Mesothelial cell of epicardium (in vitro differentiated cells): Measurements from ENCODE around the gene ASB15. TPM values are rescaled to one million over a fixed set of nuclear protein-coding genes. Genes with fewer than 3 reads are reported as not detected.

Experiments used
- DNase-seq, 2 experiments: peaks; one replicate each; pipeline ENCODE4 v3.0.0; 2021; ENCODE audit warnings: low spot score in 2 of 2; ENCODE audit not compliant: unreplicated experiment in 2 of 2
- H3K27ac Mint-ChIP-seq: 2 replicates; pipeline ENCODE4 v1.8.0; 2021; ENCODE audit warnings: mixed read lengths
- H3K27me3 Mint-ChIP-seq: 2 replicates; pipeline ENCODE4 v1.8.0; 2021; ENCODE audit warnings: low read depth, mixed read lengths
- H3K36me3 Mint-ChIP-seq: 2 replicates; pipeline ENCODE4 v1.8.0; 2021; ENCODE audit warnings: mixed read lengths
- H3K4me1 Mint-ChIP-seq: 2 replicates; pipeline ENCODE4 v1.8.0; 2021; ENCODE audit warnings: mixed read lengths
- H3K4me3 Mint-ChIP-seq: 2 replicates; pipeline ENCODE4 v1.8.0; 2021; ENCODE audit warnings: mild to moderate bottlenecking, moderate library complexity, mixed read lengths
- H3K9me3 Mint-ChIP-seq: 2 replicates; pipeline ENCODE4 v1.8.0; 2021; ENCODE audit warnings: mixed read lengths
- CTCF ChIP-seq: fragments of 200-600 bp; sonication (generic); IDR thresholded peaks from one replicate; pipeline ENCODE4 v1.5.0; 2021; ENCODE audit warnings: antibody characterized with exemption; ENCODE audit not compliant: unreplicated experiment
- total RNA-seq: library from RNA; stranded (reverse); gene quantifications from 3 replicates; pipeline ENCODE4 v1.2.1, GENCODE V29; 2021

ASB15 gene
- total RNA-seq, 1 donor from 2014 or later: not detected

- H3K4me3 Mint-ChIP-seq: peak overlapping the region; percentile 37
Measured at GRCh38 chr7:123643495-123644441, 42.1 kb downstream of the ASB15 start.

DNA sequence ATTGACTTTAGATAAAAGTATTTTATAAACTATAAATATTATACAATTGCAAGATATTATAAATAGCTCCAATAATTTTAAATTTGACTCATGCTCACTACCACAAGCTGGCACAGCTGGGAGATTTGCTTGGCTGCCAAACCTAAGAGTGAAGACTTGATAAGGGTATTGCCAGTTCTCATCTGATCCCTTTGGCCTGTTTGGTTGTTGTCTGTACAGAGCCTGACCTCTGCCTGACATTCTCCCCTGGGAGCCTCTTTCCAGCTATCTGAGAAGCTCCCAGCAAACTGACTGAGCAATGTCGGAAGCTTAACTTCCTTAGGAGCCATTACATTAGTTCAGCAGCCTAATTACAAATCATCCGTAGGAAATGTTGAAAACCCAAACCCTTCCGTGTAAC is 43.9 kb downstream of the ASB15 start:
- no peak for TF ChIP-seq CTCF
- Mint-ChIP-seq H3K27ac (no peak overlapping the region), H3K9me3 (no peaks in the 10 kb centered on the region), H3K27me3 (no peaks in the 10 kb centered on the region), H3K4me3 (no peak overlapping the region), H3K36me3 (no peaks in the 10 kb centered on the region), H3K4me1 (peaks cover 25% of the 10 kb centered on the region)
- DNase-seq: no peak

More at GRCh38 chr7:123643495-123644441, 42.1 kb downstream of the ASB15 start:
- no peaks in the 10 kb centered on the region for H3K27me3 Mint-ChIP-seq
- peaks cover 25% of the 10 kb centered on the region for H3K4me1 Mint-ChIP-seq
- H3K36me3 Mint-ChIP-seq: no peaks in the 10 kb centered on the region
- no peak for TF ChIP-seq CTCF
- H3K27ac Mint-ChIP-seq: peak overlapping the region; percentile 68
- no peak for DNase-seq
- H3K9me3 Mint-ChIP-seq: no peaks in the 10 kb centered on the region

GRCh38 chr7:123647106-123647730 is 45.6 kb downstream of the ASB15 start:
- no peak overlapping the region for H3K27ac Mint-ChIP-seq
- no peaks in the 10 kb centered on the region for H3K27me3 Mint-ChIP-seq
- peaks cover 25% of the 10 kb centered on the region for H3K4me1 Mint-ChIP-seq
- H3K9me3 Mint-ChIP-seq: no peaks in the 10 kb centered on the region
- no peaks in the 10 kb centered on the region for H3K36me3 Mint-ChIP-seq
- no peak overlapping the region for H3K4me3 Mint-ChIP-seq
- no peak for TF ChIP-seq CTCF
- DNase-seq: no peak

DNA sequence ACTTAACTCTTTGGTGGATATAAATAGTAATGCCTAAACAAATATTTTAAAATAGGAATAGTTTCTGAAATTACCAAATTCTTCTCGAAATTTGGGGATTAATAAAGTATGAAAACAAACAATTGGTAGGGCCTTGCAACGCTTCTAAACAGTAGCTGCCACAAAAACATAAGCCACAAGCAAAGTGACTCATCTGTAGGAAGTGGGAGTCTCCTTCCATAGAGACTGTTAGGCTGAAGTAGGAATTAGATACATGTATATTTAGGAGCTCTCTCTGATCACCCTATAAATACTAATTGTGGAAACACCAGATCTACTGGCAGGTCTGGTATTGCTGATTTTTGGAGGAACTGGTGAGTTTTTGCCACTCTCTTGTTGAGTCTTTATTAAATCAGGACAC is 48.3 kb downstream of the ASB15 start:
- Mint-ChIP-seq H3K36me3 (no peaks in the 10 kb centered on the region), H3K27ac (no peak overlapping the region), H3K27me3 (no peaks in the 10 kb centered on the region), H3K9me3 (no peaks in the 10 kb centered on the region), H3K4me1 (peaks cover 5% of the 10 kb centered on the region), H3K4me3 (no peak overlapping the region)
- no peak for DNase-seq
- TF ChIP-seq CTCF: no peak

DNA sequence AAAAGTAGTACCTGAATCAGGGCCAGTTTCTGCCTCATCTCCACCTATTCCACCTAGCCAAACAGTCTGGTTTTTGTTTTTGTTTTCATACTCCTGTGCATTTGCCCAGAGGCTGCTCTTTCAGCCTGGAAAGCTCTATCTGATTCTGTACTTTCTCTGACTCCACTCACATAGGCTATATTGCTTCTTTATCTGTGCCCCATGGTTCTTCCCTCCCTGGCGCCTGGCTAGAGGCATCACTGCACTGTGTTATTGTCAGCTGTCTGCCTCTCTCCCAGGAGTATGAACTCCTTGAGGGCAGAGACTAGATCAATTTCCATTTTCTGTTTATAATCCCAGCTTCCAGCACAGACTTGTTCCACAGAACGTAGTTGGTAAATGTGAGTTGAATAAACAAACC is 49.0 kb downstream of the ASB15 start:
- DNase-seq: no peak
- H3K9me3 Mint-ChIP-seq: no peaks in the 10 kb centered on the region
- H3K27ac Mint-ChIP-seq: no peak overlapping the region
- H3K4me3 Mint-ChIP-seq: no peak overlapping the region
- no peaks in the 10 kb centered on the region for H3K27me3 Mint-ChIP-seq
- TF ChIP-seq CTCF: no peak
- no peaks in the 10 kb centered on the region for H3K36me3 Mint-ChIP-seq
- H3K4me1 Mint-ChIP-seq: peaks cover 2% of the 10 kb centered on the region
